EL (cell line): ENCODE measurements around the gene SP8.
"Not testable (repeated sequence)": the region's sequence is repeated elsewhere in the genome, so short reads cannot be mapped to it uniquely, and the experiment has no call there.

Experiments
- DNase-seq: peaks from one replicate; pipeline ENCODE4 v3.0.0-alpha.2; 2016

SP8 gene

DNA sequence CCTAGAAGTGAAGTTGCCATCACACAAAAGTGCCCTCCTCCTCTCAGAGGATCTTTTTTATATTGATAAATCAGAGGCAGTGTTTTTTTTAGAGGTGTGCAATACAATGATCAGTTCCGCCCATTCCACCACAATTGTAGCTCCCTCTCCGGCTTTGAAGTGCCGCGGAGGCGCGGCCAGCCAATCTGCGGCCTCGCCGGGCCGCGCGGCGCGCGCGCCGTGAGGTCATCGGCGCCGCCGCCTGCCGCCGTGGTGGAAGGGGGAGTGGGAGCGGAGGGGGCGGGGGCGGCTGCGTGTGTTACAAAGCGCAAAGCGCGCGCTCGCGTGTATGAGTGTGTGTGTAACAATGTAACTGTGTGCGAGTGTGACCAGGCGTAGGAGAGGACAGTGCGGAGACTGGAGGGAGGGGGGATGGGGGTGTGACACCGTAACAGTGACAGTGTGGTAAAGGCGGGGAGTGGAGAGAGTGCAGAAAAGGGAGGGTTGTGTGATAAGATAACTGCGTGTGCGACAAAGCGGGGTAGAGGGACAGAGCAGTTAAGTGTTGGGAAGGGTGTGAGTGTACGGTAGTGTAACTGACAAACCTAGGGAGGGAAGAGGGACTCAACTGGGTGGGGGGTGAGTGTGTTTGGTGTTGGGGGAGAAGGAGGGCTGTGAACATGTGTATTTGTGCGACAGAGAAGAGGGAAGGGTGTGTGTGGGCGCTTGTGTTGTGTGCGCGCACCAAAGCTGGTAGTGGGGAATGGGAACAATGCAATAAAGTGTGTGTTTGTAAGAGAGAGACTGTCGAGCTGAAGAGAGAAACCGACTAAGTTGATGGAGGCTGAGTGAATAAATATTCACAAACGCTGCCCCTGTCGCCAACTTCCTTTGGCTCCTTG, at the start of gene SP8:
TSS of gene SP8 (minus strand) at position 108 of the 881 bp plus-strand sequence. CDS start at position 20, 88 bp downstream.
- no peak for DNase-seq

DNA sequence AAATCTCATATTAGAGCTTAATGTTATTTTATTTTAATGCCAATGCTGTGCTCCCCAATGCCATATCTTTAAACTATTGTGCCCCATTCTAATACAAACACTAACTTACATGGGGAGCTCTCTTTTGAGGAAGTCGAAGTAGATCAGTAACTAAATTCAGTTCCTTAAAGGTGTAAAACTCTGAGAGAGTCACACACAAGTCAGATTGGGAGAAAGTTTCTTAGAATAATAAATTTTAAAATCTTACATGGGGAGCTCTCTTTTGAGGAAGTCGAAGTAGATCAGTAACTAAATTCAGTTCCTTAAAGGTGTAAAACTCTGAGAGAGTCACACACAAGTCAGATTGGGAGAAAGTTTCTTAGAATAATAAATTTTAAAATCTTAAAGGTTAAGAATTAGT, 49.7 kb upstream of the SP8 start:
- not testable (repeated sequence) for DNase-seq

DNA sequence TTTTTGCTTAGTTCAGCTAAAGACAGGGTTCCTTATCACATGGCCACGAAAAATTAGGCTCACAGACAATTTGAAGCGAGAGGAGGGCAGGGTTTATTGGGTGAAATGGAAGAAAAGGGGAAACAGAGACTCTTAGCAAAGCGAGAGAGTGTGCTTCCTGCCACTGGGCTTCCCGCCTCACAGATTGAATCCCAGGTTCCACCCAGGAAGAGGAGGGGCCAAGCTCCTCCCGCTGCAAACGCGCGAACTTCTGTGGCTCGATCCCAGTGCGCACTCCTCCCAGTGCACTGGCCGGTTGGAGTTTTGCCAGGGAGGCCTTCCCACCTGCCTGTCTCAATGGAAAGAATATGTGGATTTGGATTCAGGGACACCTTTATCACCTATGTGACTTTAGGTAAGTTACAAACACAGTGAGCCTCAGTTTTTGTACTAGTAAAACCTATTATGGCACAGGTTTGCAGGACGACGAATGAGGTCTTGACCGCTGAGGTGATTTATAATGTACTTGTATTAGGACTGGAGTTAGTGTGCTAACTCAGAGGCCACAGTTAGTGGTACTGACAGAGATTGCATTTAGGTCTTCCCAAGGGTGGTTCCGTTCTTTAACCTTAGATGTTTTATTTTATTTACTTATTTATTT, 48.5 kb upstream of the SP8 start:
- no peak for DNase-seq

DNA sequence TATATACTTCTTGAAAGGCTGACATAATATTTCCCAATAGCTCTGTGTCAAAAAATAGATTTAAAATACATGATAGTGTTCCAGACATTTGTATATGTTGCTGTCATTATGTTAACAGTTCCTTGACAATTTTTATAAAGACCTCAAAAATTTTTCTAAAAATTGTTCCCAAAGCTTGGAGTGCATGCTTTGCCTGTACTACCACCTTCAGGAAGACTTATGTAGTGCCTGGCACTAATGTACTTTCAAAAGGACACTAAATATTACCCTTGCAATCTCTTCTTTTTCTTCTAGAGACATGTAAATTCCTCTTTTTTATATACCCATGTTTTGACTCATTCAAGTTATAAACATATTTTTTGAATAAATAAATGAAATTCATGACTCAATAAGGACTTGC, 48.0 kb upstream of the SP8 start:
- DNase-seq = no peak

DNA sequence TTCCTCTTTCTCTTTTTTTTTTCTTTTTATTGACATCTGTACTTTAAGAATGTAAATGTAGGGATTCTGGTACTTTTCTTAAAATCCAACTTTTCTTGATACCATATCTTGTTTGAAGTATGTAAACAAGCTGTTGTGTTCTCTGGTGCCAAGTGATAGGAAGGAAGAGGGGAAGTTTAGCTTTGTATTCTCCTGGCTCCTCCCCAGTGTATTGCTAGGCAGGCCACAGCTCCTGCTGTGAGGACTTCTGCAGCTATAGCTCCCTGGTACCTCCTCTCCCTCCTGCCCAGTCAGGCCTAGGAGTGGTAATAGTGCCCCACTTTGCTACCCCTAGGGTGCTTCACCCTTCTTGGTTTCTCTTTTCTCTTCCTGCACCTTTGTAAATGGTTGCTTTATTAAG, 45.3 kb upstream of the SP8 start:
- no peak for DNase-seq

DNA sequence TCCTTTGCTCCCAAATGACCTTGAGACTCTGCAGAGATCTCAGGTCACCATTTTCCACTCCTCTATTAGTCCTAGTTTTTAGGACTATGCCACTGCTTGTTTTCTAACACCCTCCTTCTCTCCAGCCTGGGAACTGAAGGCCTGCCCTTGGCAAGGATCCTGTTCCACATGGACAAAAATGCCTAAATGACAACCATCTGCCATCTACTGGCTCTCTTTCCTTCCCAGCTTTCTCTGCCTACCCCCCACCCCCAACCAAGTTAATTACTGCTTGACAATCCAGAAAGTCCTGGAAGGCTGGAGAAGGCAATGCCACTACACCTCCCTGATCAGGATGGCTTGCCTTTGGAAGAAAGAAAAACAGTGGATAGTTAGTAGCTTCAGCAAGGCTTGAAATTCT, 44.8 kb upstream of the SP8 start:
- DNase-seq = no peak

DNA sequence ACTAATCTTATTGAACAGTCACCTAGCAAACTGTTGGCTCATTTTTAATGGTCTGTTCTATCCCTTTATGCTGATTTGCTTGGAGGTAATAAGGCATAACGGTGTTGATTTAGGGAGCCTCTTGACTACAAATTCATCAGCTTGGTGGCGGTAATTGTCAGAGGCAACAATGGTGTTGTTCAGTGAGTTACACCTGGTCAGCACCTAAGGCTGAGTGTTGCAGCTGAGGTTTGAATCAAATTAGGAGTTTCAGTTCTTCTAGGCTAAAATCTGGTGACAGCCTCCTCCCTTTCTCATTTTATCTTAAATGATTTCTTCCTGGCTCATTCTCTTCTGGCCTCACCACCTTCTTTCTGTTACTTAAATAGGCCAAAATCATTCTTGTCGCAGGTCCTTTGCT, 42.3 kb upstream of the SP8 start:
- no peak for DNase-seq

DNA sequence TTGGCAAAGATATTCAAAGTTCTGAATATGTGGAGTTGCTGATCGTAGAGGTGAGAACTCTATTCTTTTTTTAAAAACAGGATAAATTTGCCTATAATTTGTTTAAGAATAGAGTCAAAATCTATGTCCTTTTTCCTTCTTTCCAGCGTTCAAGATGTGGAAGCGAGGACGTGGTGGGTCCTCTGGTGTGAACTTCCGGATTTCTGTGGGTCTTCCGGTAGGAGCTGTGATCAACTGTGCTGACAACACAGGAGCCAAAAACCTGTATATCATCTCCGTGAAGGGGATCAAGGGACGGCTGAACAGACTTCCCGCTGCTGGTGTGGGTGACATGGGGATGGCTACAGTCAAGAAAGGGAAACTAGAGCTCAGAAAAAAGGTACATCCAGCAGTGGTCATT, 40.5 kb upstream of the SP8 start:
- no peak for DNase-seq

DNA sequence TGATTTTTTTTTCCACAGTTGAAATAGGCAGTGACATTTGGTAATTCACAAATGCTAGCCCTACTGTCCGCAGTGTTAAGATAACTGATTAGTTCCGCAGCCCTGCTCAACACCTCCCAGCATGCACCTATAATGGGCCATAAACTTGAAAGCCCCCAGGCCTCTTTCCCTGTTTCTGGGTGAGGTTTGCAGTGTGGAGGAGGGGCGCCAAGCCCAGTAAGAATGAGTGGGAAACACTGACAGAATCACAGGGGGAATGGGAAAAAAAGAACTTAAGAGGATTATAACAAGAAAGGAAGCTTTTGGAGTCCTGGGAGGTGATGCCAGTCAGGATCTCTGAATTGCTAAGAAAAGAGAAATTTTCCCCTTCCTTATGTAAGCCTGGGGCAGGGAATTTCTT, 39.6 kb upstream of the SP8 start:
- DNase-seq = no peak

DNA sequence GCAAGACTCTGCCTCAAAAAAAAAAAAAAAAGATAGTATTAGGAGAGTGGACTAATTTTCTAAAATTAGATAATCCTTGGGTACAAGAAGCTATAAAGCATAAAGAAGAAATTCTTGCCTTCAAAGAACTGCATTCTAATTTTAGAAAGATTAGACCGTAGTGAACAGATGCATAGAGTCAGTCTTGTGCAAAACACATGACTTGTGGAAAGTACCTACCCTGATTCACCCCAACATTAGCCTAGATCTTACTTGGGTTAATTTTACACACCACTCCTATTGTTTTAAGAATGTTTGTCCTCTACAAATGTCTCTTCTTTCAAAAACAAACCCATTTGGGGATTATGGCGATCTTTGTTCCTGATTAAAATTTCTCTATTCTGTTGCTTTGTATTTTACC, 38.9 kb upstream of the SP8 start:
- no peak for DNase-seq

DNA sequence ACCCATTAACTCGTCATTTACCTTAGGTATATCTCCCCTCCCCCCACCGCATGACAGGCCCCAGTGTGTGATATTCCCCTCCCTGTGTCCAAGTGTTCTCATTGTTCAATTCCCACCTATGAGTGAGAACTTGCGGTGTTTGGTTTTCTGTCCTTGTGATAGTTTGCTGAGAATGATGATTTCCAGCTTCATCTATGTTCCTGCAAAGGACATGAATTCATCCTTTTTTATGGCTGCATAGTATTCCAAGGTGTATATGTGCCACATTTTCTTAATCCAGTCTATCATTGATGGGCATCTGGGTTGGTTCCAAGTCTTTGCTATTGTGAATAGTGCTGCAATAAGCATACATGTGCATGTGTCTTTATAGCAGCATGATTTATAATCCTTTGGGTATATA, 34.7 kb upstream of the SP8 start:
- DNase-seq = not testable (repeated sequence)

DNA sequence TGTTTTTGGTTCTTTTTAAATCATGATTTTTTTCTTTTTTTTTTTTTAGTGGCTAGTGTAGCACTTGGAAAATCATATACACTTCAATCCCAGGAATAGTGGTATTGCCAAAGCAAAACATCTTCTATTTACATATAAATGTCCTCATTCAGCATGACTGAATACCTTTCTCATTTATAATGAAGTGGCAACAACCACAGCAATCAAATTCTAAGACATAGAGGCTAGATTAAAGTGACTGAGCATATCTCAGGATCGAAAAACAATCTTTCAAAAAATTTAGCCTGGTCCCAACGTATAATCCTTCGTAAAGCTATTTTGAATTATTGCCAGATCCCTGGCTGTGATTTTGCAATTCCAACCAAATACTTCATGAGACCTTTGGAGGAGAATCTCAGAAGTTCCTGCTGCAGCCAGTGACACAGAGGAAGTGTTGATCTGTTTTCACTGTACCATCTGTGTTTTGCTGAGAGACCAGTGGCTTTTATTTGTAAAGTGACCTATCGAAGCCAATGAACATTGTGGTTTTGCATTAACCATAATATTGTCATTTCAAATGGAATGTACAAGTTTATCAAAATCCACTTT, 29.8 kb upstream of the SP8 start:
- no peak for DNase-seq

DNA sequence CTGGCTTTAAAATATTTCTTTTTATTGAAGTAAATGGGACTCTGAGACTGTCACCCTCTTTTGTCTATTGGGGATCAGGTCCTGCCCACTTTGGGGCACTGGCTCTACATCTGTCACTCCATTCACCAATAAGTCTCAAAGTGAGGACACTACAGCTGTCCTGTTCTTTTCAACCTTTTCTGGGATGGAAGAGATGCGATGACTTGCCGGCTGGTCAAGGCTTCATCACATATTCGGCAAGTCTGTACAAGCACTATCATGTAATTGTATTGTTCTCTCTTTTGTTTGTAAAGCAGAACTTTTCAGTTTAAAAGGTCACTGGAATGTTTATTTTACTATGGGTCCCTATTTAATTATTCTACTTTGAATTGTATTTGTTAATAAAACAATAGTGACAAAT, 17.7 kb upstream of the SP8 start:
- no peak for DNase-seq

DNA sequence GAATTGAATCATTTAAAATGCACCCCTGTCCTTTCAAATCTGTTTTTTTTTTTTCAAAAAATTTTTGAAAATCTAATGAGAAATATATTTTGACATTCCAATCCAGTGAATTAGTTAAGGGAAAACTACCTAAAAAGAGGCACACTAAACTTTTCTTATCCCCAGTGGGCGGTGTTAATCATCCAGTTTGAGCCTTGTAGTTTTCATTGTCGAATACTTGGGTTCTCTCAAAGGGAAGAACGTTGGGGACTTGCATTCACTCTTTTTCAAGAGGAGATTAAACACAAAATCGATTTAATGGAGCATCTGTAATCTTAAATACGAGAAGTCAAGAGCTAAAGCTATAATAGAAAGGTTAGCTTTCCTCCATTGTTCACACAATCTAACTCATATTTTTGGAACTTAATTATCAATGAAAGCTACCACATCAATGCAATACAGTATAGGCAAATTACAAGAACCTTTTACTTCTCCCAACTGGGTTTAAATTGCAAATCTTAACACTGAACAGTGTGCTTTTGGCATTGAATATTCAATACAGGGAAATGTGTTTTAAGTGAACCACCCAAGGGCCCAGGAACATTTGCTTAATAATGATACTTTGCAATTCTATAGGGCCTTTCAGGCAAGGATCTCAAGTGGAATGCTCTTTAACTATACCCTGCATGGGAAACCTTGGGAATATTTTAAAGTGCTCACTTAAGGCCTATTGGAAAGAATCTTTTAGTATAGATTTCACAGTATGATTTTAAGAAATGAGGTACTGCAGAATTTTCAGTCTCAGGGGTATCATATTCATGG, 13.1 kb upstream of the SP8 start:
- no peak for DNase-seq

DNA sequence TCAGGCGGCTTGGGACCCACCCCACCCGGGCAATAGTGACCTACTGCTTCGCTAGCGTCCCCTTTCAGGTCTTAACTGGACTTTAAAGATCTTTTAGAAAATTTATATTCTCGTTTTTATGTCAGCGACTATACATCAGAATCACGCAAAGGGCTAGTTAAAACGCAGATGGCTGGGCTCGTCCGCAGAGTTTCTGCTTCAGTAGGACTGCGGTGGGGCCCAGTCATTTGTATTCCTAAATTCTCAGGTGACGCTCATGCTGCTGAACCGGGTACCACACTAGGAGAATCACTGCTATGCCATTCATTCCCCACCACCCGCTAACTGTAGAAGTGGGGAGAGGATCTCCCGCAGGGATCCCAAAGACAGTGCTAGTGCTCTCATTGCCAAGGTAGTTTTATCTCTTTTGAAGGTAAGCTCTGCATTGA, 12.0 kb upstream of the SP8 start:
- no peak for DNase-seq

DNA sequence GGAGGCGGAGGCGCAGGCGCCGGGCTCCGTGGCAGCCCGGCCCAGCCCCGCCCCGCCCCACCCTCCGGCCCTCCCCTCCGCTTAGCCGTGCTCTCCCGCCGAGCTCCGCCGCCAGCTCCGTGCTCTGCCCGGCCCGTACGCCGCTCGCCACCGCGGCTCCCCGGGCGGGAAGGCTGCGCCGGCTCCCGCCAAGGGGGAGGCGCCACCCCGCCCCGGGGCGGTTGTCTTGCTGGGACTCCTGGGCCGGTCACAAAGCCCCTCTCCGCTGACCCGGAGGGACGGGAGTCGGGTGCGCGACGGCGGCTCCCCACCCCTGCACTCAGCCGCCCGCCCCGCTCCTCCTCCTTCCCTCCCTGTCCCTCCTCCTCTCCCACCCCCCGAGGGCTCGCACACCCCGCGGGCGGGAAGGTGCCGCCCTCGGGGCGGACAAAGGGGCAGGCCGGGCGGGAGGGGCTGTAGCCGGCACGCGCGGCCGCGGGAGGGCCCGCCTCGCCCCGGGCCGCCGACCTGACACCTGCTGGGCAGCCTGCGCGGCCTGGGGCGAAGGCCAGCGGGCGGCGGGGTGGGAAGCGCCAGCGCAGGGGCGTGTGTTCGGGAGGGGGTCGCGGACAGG, 11.5 kb upstream of the SP8 start:
- no peak for DNase-seq

DNA sequence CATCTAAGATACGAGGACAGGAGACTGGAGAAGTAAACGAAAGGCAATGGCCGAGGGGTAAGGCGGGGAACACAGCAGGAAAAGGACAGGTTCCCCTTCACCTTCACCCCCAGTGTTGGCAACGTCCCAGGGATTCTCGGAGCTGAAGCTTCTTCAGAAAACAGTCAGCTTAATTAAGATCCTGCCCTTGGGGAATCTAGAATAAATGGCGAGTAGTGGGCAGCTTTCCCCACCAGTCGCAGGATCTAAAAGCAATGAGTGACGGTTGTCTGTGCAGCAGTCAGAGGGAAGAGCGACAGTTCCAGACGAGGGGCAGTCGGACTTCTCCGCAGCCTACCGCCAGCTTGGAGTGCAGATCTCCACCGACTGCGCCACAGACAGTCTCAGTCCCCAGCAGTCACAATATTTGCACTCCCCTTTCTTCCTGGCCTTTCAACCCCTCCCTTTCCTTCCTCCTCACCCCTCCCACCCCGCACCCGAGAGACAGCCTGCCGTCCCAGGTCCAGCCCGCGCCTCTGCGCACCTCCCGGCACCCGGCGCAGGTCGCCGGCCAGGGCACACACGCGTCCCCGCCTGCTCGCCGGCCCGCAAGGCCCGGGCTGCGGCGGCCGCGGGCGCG, 10.9 kb upstream of the SP8 start:
- DNase-seq = no peak

DNA sequence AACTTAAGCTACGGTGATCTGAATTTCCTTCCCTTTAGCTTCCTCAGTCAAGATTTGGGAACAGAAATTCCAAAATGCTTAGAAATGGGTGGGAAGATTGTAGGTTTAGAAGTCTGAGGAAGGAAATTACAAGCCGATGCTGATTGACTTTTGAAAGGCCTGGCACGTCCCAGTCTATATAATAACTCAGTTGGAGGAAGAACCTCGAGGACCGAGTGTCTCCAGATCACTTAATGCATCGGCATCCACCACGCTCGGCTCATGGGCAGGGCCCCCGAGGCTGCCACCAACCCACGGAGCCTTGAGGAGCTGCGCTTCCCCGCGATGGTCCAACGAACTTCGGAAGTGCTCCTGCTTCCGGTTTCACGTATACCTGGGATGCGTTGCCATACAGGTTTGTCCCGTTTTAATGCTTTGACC, 10.4 kb upstream of the SP8 start:
- DNase-seq = no peak

DNA sequence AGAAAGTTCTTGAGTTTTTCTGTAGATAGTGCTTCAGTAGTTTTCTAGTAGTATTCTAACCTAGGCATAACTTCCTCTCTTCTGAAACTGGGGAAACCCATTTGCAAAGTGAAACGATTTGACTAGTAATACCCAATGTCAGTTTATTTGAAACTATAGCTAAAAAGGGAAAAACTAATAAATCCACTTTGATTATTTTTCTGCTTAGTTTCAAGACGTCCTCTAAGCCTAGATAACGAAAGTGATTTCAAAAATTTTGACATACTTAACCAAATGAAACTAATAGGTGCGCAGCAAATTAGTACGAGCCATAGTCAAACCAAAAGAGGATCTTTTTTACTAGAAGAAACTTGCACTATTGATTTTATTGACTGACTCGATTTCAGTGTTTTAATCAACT, 9.8 kb upstream of the SP8 start:
- no peak for DNase-seq

DNA sequence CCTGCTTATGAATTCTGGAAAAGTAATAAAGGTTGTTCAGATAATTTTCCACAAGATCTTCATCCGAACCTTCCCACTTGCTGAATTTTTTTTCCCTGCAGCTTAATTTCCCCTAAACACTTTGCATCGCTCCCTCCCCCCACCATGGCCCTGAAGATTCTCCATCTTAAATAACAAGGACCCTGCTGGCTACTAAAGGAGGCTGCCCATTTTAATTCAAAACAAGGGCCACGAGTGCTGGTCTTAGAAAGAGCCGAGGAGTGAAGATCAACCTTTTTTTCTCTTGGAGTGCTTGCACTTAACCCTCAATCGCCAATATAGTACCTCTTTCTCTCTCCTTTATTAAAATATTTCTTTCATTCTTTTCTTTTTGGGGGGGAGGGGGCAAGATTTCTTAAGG, 9.2 kb upstream of the SP8 start:
- DNase-seq = no peak

DNA sequence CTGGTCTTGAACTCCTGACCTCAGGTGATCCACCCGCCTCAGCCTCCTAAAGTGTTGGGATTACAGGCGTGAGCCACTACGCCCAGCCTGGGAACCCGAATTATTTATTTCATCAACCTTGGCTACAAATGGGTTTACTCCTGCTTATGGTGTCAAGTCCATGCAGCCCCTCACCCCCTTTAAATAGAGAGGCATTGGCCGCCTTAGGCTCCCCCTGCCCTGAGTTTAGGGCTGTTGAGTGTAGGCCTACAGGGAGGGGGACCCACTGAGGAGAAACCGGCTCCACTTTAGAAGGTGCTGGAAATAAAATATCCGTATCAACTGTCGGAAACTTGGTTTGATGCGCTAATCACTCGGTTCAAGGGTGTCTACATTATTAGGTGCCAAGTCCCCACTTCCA, 8.7 kb upstream of the SP8 start:
- DNase-seq = no peak

DNA sequence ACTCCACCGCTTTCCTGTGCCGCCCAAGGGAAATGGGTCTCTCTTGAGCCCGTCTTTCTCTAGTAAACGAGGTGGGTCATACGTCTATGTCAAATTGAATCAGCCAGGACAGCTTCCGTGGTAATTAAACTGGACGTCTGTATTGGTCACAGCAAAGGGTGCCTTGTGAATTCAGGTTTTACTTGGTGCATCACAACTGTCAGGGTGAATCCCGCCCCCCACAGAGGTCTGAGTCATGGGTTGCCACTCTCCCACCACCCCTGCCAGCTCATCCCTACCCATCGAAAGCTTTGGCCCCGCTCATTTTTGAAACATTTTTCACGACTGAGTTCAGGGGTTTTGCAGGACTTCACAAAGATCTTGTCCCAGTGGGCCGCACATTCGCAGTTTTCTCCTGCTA, 8.0 kb upstream of the SP8 start:
- DNase-seq = no peak
